PFSK-1 (cell line): ENCODE results near the gene KERA.

ENCODE experiments used
- POLR2AphosphoS5 ChIP-seq: IDR thresholded peaks from 2 replicates; pipeline ENCODE4 v1.6.1; 2012; ENCODE audit warnings: low read depth, mild to moderate bottlenecking, control low read depth, low read length, moderate library complexity
- REST ChIP-seq, 2 experiments: IDR thresholded peaks; 2 replicates each; pipeline versions ENCODE4 v1.6.1 to v1.8.0; 2011 to 2012; ENCODE audit warnings: low read depth in 2 of 2, low read length in 2 of 2, control low read depth in 1 of 2, inconsistent platforms in 1 of 2, mild to moderate bottlenecking in 1 of 2, moderate library complexity in 1 of 2; ENCODE audit not compliant: insufficient read depth in 1 of 2

- TF ChIP-seq REST (IDR thresholded peaks at IDR 0.05; ENCODE audit: insufficient read depth in 1 of 2, low read depth in 2 of 2, low read length in 2 of 2) (no peak), POLR2AphosphoS5 (no peak)
Observed at GRCh38 chr12:91070936-91071335, 13.1 kb upstream of the KERA start.
